ENCODE results near the gene S100A6.
A peak's percentile ranks its signal among the peaks of the same experiment; 100 is the strongest.

Gene S100A6

GRCh38 chr1:153503766-153504165 is 32.0 kb downstream of the S100A6 start:
- DNase-seq (ENCODE audit: low spot score) = no peak

DNA sequence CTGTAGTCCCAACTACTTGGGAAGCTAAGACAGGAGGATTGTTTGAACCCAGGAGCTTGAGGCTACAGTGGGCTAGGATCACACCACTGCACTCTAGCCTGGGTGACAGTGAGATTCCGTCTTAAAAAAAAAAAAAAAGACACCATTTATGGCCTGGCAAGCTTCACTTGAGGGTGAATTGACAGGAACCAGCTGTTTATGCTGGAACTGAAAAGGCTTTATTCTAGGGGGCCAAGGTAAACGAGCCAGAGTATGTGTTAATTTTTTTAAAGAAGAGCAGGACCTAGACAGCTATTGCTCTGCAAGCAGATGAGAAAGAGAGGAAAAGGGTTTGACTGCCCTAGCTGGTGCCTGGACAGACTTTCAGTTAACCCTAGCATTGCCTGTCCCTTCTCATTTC is 37.0 kb downstream of the S100A6 start:
- DNase-seq (ENCODE audit: low spot score) = no peak

GRCh38 chr1:153495536-153495935 is 40.3 kb downstream of the S100A6 start:
- no peak for DNase-seq (ENCODE audit: low spot score)

DNA sequence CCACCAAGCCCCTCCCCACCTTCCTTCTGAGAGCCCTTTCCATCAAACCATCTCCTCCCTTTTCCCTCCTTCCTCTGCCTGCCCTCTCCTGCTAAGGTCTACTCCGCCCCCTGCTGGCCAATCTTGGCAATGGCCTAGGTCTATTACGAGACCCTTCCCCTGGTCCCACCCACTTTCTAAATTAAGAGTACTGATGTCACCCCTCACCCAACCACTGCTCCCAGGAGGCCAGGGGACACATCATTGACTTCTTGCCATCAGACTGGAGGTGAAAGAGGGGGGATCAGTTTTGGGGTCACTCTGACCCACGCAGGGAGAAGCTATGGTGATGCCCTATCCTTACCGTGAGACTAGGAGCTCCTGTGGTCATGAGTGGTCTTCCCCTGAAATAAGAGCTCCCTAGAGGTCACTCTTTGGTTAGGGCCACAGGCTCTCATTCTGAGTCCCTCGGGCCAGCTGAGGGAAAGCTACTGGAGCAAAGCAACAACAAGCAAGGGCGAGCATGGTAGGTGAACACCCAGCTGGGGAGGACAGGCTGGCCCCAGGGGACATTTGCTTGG is 40.7 kb downstream of the S100A6 start:
- DNase-seq (ENCODE audit: low spot score) = peak; percentile 51

- no peak for DNase-seq (ENCODE audit: low spot score)
Observed at GRCh38 chr1:153493343-153493960, 42.3 kb downstream of the S100A6 start.

- no peak for DNase-seq (ENCODE audit: low spot score)
Observed at GRCh38 chr1:153490272-153491051, 45.3 kb downstream of the S100A6 start.

DNA sequence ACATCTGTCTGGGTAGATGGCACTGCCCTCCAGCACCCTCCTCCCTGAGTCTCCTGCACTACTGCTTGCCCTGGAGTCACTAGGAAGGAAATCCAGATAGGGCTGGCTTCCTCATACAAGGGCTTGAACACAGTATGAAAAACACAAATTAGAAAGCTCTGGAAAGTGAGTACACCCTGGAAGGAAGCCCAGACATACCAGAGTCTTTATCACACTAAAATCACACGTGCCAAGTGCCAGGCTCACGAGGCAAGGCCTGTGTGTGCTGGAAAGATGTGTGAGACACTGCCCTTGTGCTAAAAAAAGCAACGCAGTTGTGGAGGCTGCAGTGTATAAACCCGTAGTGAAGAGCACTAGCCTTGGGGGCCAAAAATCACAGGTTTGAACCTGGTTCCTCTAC is 47.1 kb downstream of the S100A6 start:
- no peak for DNase-seq (ENCODE audit: low spot score)

GRCh38 chr1:153487707-153488106 is 48.1 kb downstream of the S100A6 start:
- no peak for DNase-seq (ENCODE audit: low spot score)

GRCh38 chr1:153485863-153486262 is 49.9 kb downstream of the S100A6 start:
- no peak for DNase-seq (ENCODE audit: low spot score)
